ENCODE results near the gene FBXO5. TPM values are rescaled to one million over a fixed set of nuclear protein-coding genes. Genes with fewer than 3 reads are reported as not detected.

FBXO5 gene
- total and polyA plus RNA-seq, 4 donors: 1.5 to 32.1 (median 1.8) TPM

- no peak for DNase-seq (ENCODE audit: low spot score)
- no peak overlapping the region for H3K9ac ChIP-seq (ENCODE audit: low read depth in 1 of 2, low read length in 2 of 2)
- H3K9me3 ChIP-seq (ENCODE audit: control insufficient read depth in 4 of 4, low read length in 3 of 4): no peaks in the 10 kb centered on the region
- peaks cover 0 to 20% (median 7%) of the 10 kb centered on the region in 4 donors for H3K4me1 ChIP-seq (ENCODE audit: control insufficient read depth in 4 of 4, insufficient read depth in 4 of 4, low read length in 3 of 4)
- 97% methylated on average over 2 of the region's 2 CpGs for WGBS
- H3K36me3 ChIP-seq (ENCODE audit: control insufficient read depth in 4 of 4, insufficient read depth in 3 of 4, low read depth in 1 of 4, low read length in 3 of 4): no peaks in the 10 kb centered on the region
- no peak for TF ChIP-seq GABPA (IDR thresholded peaks at IDR 0.05 in 1 of 2, conservative IDR thresholded peaks at IDR 0.05 in 1 of 2)
- no peak for TF ChIP-seq FOXA2 (IDR thresholded peaks at IDR 0.05)
- no peak for TF ChIP-seq SP1 (IDR thresholded peaks at IDR 0.05)
- TF ChIP-seq TAF1 (conservative IDR thresholded peaks at IDR 0.05): no peak
- no peak for TF ChIP-seq FOXA1 (IDR thresholded peaks at IDR 0.05)
- no peak for TF ChIP-seq JUND (IDR thresholded peaks at IDR 0.05)
- TF ChIP-seq CTCF (IDR thresholded peaks at IDR 0.05; ENCODE audit: low read depth, low read length, missing input control): no peak
- no peaks in the 10 kb centered on the region for H3K27me3 ChIP-seq (ENCODE audit: control insufficient read depth in 4 of 4, insufficient read depth in 4 of 4, low read length in 3 of 4)
- H3K27ac ChIP-seq (ENCODE audit: low read depth in 1 of 2, low read length in 2 of 2): no peak overlapping the region
- no peak overlapping the region for H3K4me3 ChIP-seq (ENCODE audit: low read depth in 1 of 3, low read length in 3 of 3)
Observed at GRCh38 chr6:153028286-153028685, 45.4 kb upstream of the FBXO5 start.

DNA sequence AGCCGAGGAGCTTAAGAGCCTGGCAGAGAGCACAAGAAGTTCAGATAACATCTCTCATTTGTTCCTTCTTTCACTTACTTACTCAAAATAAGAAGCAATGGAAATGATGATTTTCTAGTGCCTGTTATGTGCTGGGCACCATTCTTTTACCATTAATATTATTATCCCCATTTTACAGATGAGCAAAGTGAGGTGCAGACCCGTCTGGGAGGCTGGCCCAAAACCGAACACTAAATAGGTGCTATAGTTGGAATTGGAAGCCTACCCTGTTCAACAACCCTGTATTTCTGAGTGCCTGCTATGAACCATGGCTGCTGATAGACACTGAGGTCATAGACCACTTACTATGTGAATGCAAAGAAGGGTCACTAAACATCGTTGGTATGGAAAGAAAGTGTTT, 44.6 kb upstream of the FBXO5 start:
- H3K27me3 ChIP-seq (ENCODE audit: control insufficient read depth in 4 of 4, insufficient read depth in 4 of 4, low read length in 3 of 4): no peaks in the 10 kb centered on the region
- 90% methylated on average over 4 of the region's 4 CpGs for WGBS
- H3K36me3 ChIP-seq (ENCODE audit: control insufficient read depth in 4 of 4, insufficient read depth in 3 of 4, low read depth in 1 of 4, low read length in 3 of 4): no peaks in the 10 kb centered on the region

More for the DNA sequence above, 44.6 kb upstream of the FBXO5 start:
- no peak for DNase-seq (ENCODE audit: low spot score)
- Histone ChIP-seq H3K9ac (ENCODE audit: low read depth in 1 of 2, low read length in 2 of 2) (no peak overlapping the region), H3K27ac (ENCODE audit: low read depth in 1 of 2, low read length in 2 of 2) (no peak overlapping the region), H3K9me3 (ENCODE audit: control insufficient read depth in 4 of 4, low read length in 3 of 4) (no peaks in the 10 kb centered on the region), H3K4me3 (ENCODE audit: low read depth in 1 of 3, low read length in 3 of 3) (no peak overlapping the region), H3K4me1 (ENCODE audit: control insufficient read depth in 4 of 4, insufficient read depth in 4 of 4, low read length in 3 of 4) (peaks cover 0 to 20% (median 7%) of the 10 kb centered on the region in 4 donors)
- TF ChIP-seq SP1 (IDR thresholded peaks at IDR 0.05): no peak
- no peak for TF ChIP-seq REST (IDR thresholded peaks at IDR 0.05)
- no peak for TF ChIP-seq HNF4A (conservative IDR thresholded peaks at IDR 0.05)
- no peak for TF ChIP-seq ZBTB33 (IDR thresholded peaks at IDR 0.05)
- no peak for TF ChIP-seq ATF3 (IDR thresholded peaks at IDR 0.05)
- no peak for TF ChIP-seq CTCF (IDR thresholded peaks at IDR 0.05; ENCODE audit: low read depth, low read length, missing input control)
- TF ChIP-seq FOXA2 (IDR thresholded peaks at IDR 0.05): no peak
- no peak for TF ChIP-seq YY1 (IDR thresholded peaks at IDR 0.05)
- TF ChIP-seq HNF4G (IDR thresholded peaks at IDR 0.05): no peak
- no peak for TF ChIP-seq EGR1 (IDR thresholded peaks at IDR 0.05; ENCODE audit: low read depth in 2 of 2)
- no peak for TF ChIP-seq JUND (IDR thresholded peaks at IDR 0.05)
- TF ChIP-seq RXRA (IDR thresholded peaks at IDR 0.05): no peak
- no peak for TF ChIP-seq RAD21 (IDR thresholded peaks at IDR 0.05)
- no peak for TF ChIP-seq TAF1 (conservative IDR thresholded peaks at IDR 0.05)
- no peak for TF ChIP-seq GABPA (IDR thresholded peaks at IDR 0.05 in 1 of 2, conservative IDR thresholded peaks at IDR 0.05 in 1 of 2)
- TF ChIP-seq, protein P1, sequence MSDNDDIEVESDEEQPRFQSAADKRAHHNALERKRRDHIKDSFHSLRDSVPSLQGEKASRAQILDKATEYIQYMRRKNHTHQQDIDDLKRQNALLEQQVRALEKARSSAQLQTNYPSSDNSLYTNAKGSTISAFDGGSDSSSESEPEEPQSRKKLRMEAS (IDR thresholded peaks at IDR 0.05): no peak
